Adrenal gland (tissue), 5 donors: ENCODE data around the gene PCDHGA6.

Experiments used
- POLR2A ChIP-seq, 2 donors: fragments of 450-650 bp; IDR thresholded peaks; one replicate each; pipeline ENCODE4 v1.6.1; 2017; ENCODE audit warnings: antibody characterized with exemption in 2 of 2, mild to moderate bottlenecking in 2 of 2, moderate library complexity in 1 of 2
- TF ChIP-seq, protein P1 (sequence below), 6 experiments: fragments of 450-650 bp in 4 of 6; fragments of 200-600 bp in 2 of 6; sonication (generic) in 1 of 6; IDR thresholded peaks; 1 replicate in 5 of 6; 2 replicates in 1 of 6; pipeline versions ENCODE4 v1.5.1 to v1.8.0; 2016 to 2021; ENCODE audit warnings: antibody characterized with exemption in 6 of 6, mild to moderate bottlenecking in 2 of 6, moderate library complexity in 1 of 6
- donor health status: DM: no; HTN: no; CAD: no.

DNA sequence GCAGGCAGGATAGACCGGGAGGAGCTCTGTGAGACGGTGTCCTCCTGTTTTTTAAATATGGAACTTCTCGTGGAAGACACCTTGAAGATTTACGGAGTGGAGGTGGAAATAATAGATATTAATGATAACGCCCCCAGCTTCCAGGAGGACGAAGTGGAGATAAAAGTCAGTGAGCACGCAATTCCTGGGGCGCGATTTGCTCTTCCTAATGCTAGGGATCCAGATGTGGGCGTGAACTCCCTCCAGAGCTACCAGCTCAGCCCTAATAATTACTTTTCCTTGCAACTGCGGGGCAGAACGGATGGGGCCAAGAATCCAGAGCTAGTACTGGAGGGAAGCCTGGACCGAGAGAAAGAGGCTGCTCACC lies 47.8 kb downstream of the PCDHGA6 start:
- TF ChIP-seq, protein P1, sequence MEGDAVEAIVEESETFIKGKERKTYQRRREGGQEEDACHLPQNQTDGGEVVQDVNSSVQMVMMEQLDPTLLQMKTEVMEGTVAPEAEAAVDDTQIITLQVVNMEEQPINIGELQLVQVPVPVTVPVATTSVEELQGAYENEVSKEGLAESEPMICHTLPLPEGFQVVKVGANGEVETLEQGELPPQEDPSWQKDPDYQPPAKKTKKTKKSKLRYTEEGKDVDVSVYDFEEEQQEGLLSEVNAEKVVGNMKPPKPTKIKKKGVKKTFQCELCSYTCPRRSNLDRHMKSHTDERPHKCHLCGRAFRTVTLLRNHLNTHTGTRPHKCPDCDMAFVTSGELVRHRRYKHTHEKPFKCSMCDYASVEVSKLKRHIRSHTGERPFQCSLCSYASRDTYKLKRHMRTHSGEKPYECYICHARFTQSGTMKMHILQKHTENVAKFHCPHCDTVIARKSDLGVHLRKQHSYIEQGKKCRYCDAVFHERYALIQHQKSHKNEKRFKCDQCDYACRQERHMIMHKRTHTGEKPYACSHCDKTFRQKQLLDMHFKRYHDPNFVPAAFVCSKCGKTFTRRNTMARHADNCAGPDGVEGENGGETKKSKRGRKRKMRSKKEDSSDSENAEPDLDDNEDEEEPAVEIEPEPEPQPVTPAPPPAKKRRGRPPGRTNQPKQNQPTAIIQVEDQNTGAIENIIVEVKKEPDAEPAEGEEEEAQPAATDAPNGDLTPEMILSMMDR (IDR thresholded peaks at IDR 0.05) = no peak
- no peak for TF ChIP-seq POLR2A (IDR thresholded peaks at IDR 0.05)
